GM12892 (cell line): Measurements from ENCODE around the gene FXYD7.

Experiments used
- POLR2A ChIP-seq: IDR thresholded peaks from 2 replicates; pipeline ENCODE4 v1.6.1; 2011; ENCODE audit warnings: low read depth, low read length, control low read depth
- POLR2AphosphoS5 ChIP-seq: IDR thresholded peaks from 2 replicates; pipeline ENCODE4 v1.6.1; 2011; ENCODE audit warnings: low read depth, low read length, control low read depth
- TAF1 ChIP-seq: IDR thresholded peaks from 2 replicates; pipeline ENCODE4 v1.6.1; 2011; ENCODE audit warnings: low read depth, mild to moderate bottlenecking, control low read depth, low read length, borderline replicate concordance

- TF ChIP-seq POLR2A (no peak), TAF1 (no peak), POLR2AphosphoS5 (no peak)
These were observed 2.7 kb upstream of the FXYD7 start for GRCh38 chr19:35140207-35140961.
